Activated naive CD4-positive, alpha-beta T cell (primary cell): ENCODE measurements around the gene CTCF.

Source experiments
- DNase-seq, 4 experiments: peaks; one replicate each; lab custom pipeline; 2025; lab: John Stamatoyannopoulos, UW

The CTCF gene

DNA sequence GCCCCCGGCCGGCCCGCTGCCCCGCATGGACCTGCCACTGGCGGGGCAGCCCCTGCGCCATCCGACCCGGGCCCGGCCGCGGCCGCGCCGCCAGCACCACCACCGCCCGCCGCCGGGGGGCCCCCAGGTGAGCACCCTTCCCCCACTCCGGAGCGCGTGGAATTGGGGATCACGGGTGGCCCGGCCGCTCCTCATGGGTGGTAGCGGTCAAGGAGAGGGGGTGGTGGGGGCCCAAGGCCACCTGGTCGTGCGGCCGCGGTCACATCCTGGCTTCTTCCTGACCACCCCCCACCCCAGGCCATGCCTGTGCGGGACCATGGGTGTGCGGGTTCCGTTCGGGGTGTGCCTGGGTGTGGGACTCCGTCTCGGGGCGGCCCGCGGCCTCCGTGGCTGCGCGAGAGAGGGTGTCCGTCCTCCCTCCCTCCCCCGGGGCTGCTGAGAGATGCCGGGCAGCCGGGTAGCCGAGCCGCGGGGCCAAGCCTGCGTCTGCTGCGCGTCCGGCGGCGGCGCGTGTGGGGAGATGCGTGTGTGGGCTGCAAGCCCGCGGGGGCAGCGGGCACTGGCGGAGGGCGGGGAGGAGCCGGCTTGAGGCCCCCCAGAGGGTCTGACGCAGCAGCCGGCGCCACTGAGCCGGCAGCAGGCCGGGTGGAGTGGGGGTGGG lies 90.9 kb downstream of the CTCF start:
- DNase-seq = no peak

DNA sequence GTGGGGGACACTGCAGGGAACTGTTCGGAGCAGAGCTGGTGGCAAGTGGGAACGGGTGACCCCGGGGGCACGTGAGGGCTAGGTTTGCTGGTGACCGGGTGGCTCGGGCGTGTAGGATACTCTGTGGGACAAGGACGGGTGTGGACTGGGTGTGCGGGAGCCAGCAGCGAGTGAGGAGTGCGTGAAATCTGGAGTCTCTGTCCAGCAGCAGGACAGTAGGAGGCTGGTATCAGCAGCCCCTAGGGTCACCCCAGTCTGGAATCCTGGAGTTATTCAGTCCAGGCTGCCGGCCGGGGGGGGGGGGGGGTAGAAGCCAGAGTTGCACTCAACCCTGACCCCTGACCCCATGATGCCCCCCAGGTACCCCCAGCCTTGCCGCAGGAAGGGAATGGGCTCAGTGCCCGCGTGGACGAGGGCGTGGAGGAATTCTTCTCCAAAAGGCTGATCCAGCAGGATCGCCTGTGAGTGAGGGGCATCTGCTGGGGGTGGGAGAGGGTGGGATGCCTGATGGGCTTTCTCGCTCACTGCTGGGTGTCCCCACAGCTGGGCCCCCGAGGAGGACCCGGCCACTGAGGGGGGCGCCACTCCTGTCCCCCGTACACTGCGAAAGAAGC lies 91.6 kb downstream of the CTCF start:
- no peak for DNase-seq

DNA sequence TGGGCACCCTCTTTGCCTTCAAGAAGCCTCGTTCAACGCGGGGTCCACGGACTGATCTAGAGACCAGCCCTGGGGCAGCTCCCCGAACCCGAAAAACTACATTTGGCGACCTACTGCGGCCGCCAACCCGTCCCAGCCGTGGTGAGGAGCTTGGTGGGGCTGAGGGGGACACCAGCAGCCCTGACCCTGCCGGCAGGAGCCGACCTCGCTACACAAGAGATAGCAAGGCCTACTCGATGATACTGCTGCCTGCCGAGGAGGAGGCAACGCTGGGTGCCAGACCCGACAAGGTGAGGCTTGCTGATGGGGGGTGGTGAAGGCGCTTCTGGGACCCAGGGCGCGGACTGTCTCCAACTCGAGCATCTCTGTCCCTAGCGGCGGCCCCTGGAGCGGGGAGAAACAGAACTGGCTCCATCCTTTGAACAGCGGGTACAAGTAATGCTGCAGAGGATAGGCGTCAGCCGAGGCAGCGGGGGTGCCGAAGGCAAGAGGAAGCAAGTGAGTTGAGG lies 92.1 kb downstream of the CTCF start:
- no peak for DNase-seq

DNA sequence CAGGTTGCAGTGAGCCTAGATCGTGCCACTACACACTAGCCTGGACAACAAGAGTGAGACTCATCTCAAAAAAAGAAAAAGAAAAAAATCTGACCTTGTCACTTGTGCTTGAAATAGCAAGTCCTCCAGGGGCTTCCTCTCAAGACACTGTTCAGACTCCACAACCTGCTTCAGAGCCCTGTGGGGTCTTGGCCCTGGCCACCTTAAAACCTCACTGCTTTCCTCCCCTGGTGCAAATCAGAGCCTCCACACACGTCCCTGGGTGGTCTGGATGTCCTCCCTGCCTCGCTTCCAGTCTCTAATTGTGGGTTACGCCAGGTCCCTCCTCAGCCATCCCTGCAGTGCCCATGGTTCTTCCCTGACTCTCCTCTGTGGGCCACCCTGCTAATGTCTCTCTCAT lies 93.0 kb downstream of the CTCF start:
- DNase-seq = no peak

DNA sequence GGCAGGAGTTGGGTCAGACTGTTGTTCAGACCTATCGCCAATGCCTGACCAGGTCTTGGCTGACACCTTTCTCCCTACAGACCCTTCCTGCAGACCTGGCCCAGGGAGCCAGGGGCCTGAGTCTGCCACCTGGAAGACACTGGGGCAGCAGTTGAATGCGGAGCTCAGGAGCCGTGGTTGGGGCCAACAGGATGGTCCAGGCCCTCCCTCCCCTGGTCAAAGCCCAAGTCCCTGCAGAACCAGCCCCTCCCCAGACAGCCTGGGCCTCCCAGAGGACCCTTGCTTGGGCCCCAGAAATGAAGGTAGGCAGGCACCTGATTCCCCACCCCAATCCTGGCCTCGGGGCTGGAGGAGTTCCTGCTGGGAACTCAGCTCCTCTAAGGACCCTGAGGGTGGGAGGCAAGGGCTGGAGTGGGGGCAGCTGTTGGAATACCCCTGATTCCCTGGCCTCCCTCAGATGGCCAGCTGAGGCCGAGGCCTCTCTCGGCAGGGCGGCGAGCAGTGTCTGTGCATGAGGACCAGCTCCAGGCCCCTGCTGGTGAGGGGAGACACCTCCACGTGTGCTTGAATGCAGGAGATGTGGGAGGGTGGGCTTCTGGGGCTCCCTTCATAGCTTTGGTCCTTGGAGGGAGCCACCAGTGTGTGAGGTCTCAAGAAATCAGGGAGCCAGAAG lies 94.2 kb downstream of the CTCF start:
- no peak for DNase-seq

DNA sequence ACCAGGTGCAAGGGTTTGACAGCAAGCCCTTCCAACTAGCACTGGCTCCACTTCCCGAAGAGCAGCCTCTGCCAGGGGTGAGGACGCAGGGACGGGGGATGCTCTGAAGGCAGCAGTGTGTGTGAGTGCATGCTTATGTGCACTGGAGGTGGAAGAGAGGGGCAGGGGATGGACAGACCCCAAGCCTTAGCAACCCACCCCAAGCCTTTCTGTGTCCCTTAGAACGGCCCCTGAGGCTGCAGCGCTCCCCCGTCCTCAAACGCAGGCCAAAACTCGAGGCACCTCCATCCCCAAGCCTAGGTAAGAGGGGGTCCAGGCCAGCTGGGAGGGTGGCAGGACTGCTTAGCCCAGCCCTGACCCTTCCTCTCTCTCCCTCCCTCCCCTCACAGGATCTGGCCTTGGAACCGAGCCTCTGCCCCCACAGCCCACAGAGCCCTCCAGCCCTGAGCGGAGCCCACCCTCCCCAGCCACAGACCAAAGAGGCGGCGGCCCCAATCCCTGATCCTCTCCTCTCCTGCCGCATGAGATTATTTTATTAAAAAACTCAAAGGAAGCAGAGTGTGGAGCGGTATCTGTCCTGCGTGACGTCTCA lies 94.8 kb downstream of the CTCF start:
- DNase-seq = no peak

DNA sequence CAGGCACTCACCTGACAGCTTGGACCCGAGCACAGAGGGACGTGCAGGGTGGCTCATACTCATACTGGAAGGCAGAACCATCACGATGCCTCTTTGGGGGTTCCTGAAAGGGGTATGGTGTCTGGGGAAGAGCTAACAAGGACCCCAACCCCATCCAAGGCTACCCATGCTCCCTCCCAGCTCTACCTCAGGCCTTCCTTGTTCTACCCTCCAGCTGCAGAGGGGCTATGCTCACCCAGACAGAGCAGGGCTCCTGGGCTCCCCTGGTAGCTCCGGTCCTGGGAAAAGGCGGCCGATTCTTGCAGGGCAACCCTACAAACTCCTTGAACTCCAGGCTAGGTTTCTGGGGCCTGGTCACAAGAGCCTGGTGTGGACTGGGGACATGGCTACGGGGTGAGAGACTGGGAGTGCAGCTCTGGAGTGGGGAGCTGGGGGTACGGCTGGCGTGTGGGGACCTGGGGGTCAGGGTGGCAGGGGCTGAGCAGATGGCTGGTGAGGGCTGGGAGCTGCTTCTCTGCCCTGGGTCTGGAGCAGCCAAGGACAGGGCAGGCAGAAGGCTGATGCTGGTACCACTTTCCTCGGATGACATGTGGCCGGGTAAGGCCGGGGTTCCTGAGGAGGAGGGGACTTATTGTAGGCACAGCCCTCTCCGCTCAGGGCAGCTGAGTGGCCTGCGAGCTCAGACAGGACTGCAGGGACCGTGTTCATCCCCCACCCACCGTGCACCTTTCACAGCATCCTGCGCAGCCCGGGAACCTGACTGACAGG lies 95.6 kb downstream of the CTCF start:
- no peak for DNase-seq

DNA sequence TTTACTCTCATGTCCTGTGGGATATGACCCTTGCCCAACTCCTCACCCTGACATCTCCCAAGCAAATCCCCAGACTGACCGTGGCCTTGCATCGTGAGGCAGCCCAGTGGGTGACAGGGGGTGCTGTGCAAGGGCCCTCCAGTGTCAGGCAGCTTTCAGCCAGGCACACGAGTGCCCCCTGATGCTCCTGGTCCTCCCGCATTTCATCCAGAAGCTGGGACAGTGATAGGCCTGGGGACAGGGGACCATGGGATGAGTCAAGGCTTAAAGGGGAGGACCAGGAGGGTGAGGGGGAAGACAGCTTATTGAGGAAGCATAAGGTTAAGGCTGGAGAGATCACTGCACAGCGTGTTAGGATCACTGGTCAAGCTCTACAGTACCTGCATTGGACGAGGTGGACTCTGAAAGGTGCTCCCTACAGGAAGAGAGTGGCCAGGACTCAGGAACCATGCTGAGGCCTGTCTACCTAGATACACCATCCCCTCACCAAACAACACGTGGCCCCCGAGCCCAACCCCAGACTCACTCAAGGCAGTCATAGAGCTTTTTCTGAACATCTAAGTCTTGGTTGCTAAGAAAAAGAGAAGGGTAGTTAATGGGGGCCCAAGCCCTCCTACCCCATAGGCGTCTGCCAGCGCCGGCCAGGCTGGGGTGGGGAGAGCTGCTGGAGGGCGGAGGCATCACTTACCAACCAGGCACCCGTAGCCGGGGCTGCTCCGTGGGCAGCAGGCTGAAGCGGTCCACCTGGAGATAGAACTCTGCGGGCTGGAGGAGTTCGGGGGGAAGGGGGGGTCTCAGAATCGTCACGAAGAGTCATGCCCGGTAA lies 96.7 kb downstream of the CTCF start:
- no peak for DNase-seq

DNA sequence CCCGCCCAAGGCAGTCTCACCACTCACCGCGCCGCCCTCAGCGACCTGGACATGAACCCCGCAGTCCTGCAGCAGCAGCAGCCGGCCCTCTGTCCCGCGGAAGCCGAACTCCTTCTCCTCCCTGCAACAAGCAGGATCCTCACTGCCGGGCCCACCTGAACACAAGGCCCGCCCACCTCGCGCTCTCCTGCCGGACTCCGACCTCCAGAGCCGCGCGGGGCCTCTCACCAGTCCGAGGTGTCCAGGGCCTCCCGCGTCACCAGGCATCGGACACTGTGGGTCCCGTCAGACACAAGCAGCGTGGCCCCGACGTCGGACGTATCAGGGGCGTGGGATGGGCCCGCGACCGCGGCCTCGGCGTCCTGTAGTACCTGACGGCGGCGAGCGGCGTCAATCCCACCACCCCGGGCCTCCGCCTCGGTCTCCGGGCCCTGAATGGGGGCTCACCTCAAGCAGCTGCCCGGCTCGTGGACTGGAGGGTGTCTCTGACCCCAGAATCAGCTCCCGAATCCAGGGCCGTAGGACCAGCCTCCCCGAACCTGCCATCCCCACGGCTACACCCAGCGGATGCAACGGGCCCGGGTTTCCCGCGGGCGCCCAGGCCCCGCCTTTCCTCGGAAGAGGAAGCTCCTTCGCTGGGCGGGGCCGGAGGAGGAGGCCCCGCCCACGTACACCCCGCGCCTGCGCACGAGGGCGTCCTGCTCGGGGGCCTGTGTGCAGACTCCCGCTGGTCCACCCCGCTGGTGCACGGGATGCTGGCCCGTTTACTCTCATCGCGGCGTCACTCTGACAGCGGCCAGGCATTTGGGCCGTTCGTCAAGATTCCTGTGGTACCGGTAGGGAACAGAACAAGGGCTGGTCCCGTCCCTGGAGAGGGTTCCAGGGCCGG lies 97.6 kb downstream of the CTCF start, which contains the start of gene ACD:
Gene ACD, minus strand, starts transcription at position 586 of the 889 bp plus-strand sequence. Its CDS starts 40 bp downstream, at position 546.
- peak; percentile 78 to 92 (median 88) for DNase-seq

DNA sequence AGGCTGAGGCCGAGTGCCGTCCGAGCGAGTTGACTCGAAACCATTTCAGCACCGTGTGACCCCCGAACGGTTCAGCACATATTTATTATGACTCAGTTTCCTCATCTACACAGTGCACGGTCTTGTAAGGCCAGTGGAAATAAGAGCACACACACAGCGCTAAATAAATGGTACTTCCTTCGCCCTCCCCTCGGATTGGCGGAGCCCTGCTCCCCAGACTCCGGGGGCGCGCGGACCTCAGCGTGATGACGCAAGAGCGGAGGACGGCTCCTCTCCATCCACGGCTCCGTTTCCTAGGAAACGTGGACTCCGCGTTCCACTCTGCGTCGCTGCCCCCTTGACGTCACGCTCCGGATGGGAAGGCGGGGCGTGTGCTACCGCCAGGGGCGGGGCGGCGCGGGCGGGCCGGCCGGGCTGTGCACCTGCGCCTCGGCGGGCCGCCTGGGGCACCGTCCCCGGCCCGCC lies 98.3 kb downstream of the CTCF start, which contains the start of gene PARD6A:
Gene PARD6A, plus strand, starts transcription at position 397 of the 465 bp plus-strand sequence. CDS start 79 bp downstream, outside the sequence.
- DNase-seq = peak; percentile 72 to 88 (median 84)

DNA sequence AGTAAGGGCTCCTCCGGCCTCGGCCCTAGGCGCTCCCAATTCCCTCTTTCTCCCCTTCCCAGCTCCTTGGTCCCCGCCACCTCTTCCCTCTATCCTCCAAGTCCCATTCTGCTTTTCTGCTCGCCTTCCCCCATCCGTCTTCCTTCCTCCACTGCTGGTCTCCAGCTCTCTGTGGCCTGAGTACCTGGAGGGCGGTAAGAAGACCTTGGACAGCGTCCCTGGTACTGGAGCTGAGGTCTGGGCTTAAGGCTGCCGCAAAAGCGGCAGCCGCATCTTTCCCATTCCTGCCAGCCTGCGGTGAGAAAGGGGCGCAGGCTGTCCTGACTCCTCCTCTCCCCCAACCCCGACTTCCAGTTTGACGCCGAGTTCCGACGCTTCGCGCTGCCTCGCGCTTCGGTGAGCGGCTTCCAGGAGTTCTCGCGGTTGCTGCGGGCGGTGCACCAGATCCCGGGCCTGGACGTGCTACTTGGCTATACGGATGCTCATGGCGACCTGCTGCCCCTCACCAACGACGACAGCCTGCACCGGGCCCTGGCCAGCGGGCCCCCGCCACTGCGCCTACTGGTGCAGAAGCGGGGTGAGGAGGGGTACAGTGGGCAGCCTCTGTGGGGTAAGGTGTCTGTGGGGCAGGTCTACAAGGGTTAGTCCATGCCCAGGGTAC lies 98.9 kb downstream of the CTCF start:
- DNase-seq = no peak

DNA sequence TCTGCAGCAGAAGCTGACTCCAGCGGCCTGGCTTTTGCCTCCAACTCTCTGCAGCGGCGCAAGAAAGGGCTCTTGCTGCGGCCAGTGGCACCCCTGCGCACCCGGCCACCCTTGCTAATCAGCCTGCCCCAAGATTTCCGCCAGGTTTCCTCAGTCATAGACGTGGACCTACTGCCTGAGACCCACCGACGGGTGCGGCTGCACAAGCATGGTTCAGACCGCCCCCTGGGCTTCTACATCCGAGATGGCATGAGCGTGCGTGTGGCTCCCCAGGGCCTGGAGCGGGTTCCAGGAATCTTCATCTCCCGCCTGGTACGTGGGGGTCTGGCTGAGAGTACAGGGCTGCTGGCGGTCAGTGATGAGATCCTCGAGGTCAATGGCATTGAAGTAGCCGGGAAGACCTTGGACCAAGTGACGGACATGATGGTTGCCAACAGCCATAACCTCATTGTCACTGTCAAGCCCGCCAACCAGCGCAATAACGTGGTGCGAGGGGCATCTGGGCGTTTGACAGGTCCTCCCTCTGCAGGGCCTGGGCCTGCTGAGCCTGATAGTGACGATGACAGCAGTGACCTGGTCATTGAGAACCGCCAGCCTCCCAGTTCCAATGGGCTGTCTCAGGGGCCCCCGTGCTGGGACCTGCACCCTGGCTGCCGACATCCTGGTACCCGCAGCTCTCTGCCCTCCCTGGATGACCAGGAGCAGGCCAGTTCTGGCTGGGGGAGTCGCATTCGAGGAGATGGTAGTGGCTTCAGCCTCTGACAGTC lies 99.7 kb downstream of the CTCF start:
- no peak for DNase-seq

DNA sequence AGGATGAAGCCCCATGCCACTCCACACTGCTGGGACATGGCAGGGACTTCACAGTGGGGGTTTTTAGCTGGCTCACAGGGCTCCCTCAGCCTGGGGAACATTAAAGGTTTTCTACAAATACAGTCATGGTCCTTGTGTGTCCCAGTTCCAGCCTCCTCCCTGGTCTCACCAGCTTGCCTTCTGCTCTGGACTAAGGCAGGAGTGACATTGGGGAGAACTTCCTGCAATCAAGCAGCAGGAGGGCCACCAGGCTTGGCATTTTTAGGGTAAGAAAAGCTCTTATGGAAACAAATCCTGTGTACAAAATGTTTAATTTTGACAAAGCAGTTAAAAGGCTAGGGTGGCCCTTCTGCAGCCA lies 100.3 kb downstream of the CTCF start:
- no peak for DNase-seq

DNA sequence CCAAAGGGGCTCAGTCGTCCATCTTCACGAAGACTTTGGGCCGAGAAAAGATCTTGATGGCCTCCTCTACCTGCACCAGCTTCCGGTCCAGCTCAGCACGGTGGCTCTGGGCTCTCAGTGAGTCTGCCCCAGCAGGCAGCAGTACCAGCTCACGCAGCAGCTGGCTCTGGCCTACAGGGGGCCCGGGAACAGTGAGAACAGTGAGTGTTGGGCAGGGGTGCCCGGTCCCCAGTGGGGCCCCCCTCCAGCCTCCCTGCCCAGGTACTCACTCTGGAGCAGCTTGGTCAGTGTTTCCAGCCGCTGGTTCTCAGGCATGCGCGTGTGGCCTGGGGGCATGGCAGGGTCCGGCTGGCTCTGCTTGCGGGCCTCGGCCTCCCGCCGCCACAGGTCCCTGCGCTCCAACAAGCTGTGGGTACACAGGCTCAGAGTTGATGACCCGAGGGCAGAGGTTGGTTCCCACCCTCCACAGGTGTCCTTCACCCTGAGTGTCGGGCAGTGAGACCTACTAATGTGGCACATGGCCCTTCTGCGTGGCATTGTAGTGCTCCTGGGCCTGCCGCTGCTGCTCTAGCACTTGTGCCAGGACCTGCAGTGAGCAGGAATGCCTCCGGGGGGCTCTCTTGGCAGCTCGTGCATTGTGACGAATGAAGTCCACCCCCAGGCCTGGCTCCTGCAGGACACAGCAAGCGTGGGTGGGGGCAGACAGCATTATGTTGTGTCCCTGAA lies 101.0 kb downstream of the CTCF start:
- DNase-seq = peak in 1 of 4 experiments; percentile 21

DNA sequence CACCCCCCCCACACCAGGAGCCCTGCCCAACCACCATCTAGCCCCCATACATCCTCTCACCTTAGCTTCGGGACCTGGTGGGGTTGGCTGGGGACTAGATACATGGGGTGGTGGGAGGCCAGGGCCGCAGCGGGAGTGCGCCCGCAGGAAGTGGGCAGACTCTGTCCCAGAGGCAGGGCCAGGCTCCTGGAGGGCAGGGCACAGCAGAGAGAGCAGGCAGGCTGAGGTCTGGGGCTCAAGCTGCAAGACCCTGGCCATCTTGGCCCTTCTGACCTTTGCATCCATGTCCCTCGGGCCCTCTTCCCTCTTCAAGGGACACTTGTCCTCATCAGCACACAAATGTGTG lies 101.5 kb downstream of the CTCF start:
- no peak for DNase-seq

DNA sequence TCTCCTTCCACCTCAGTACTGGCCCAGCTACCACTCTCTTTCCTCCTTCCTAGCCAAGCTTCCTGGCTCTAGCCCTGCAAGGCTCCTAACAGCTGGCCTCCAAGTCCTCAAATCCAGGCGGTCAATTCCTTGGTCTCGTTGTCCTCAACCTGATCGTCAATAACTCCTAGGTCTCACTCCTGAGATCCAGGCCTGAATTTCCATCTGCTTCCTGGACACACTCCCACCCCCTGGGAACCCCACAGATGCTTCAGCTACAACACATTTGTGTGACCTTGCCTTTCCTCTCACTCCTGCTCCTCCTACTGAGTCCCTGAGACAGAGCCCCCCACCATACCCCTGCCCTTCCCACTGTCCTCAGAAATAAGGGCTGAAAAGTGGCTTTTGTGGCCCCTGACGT lies 101.9 kb downstream of the CTCF start:
- DNase-seq = no peak

DNA sequence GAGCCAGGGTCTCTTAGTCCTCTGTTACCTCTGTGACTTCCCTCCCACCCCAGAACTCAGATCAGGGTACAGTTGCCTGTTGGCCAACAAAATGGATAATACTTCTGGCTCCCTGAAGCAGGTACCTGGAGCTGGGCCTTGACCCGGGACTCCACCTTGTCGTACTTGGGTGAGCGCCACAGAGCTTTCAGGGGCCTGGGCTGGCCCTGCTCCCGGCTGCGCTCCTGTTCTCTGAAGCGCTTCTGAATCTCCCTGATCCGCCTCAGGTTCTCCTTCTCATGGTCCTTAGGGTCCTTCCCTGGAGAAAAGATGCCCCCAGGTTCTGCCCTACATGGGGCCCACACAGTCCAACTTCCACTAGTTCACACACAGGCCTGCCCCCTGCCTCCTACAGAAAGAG lies 102.5 kb downstream of the CTCF start:
- DNase-seq = no peak

DNA sequence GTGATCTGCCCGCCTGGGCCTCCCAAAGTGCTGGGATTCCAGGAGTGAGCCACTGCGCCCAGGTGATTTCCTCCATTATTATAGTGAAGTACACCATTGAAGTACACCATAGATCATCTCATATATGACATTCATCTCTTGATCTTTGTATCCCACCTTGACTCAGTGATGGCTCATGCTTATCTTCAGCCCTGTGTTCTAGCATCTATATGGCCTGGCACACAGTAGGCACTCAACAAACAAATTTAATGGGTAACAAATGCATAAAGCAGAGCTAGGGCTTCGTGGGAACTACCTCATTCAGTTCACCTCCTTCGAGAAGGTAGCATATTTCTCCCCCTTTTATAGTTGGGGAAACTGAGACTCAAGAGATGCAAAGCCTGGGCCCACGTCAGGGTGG lies 103.3 kb downstream of the CTCF start:
- no peak for DNase-seq
